ENCODE results near the gene PRKAG2.

The PRKAG2 gene

GRCh38 chr7:151814400-151815009, 62.4 kb downstream of the PRKAG2 start:
- no peak for DNase-seq

- no peak for DNase-seq
These were observed 62.9 kb downstream of the PRKAG2 start for GRCh38 chr7:151813997-151814396.

- DNase-seq, result no peak
These were observed 63.5 kb downstream of the PRKAG2 start for GRCh38 chr7:151813445-151813844.

- DNase-seq, result no peak
These were observed 63.9 kb downstream of the PRKAG2 start for GRCh38 chr7:151812967-151813366.

- no peak for DNase-seq
These were observed 66.3 kb downstream of the PRKAG2 start for GRCh38 chr7:151810441-151811232.

GRCh38 chr7:151809864-151810170, 67.1 kb downstream of the PRKAG2 start:
- DNase-seq, result no peak

GRCh38 chr7:151809146-151809863, 67.6 kb downstream of the PRKAG2 start:
- no peak for DNase-seq

GRCh38 chr7:151808400-151809145, 68.3 kb downstream of the PRKAG2 start:
- no peak for DNase-seq

- no peak for DNase-seq
These were observed 69.1 kb downstream of the PRKAG2 start for GRCh38 chr7:151807846-151808245.

- DNase-seq, result no peak
These were observed 69.8 kb downstream of the PRKAG2 start for GRCh38 chr7:151806952-151807775.

- no peak for DNase-seq
These were observed 70.7 kb downstream of the PRKAG2 start for GRCh38 chr7:151806204-151806603.

GRCh38 chr7:151805191-151805590, 71.7 kb downstream of the PRKAG2 start:
- DNase-seq, result no peak

- no peak for DNase-seq
These were observed 72.2 kb downstream of the PRKAG2 start for GRCh38 chr7:151804756-151805155.

GRCh38 chr7:151803841-151804240, 73.1 kb downstream of the PRKAG2 start:
- no peak for DNase-seq

GRCh38 chr7:151802469-151802846, 74.5 kb downstream of the PRKAG2 start:
- no peak for DNase-seq

- DNase-seq, result no peak
These were observed 75.0 kb downstream of the PRKAG2 start for GRCh38 chr7:151801782-151802468.

GRCh38 chr7:151801291-151801690, 75.6 kb downstream of the PRKAG2 start:
- no peak for DNase-seq

- DNase-seq, result no peak
These were observed 76.1 kb downstream of the PRKAG2 start for GRCh38 chr7:151800861-151801260.

- no peak for DNase-seq
These were observed 76.5 kb downstream of the PRKAG2 start for GRCh38 chr7:151800391-151800790.

- DNase-seq, result no peak
These were observed 77.4 kb downstream of the PRKAG2 start for GRCh38 chr7:151799506-151799905.

GRCh38 chr7:151798851-151799448, 78.0 kb downstream of the PRKAG2 start:
- no peak for DNase-seq

All from activated T-cell treated with anti-CD3 and anti-CD28 coated beads, Interleukin-2, amount 50 U/mL, for 48 hours (primary cell).